Activated CD8-positive, alpha-beta memory T cell treated with anti-CD3 and anti-CD28 coated beads for 4 hours (primary cell): Measurements from ENCODE around the gene NUP155.
A peak's percentile ranks its signal among the peaks of the same experiment; 100 is the strongest.
"Not testable (repeated sequence)": the region's sequence is repeated elsewhere in the genome, so short reads cannot be mapped to it uniquely, and the experiment has no call there.

Experiments used
- DNase-seq, 2 donors: peaks; one replicate each; pipeline ENCODE4 v3.0.0-alpha.2; 2020; ENCODE audit warnings: low read depth in 2 of 2

Gene NUP155

GRCh38 chr5:37283214-37283820 is 87.6 kb downstream of the NUP155 start:
- no peak for DNase-seq

- no peak for DNase-seq
Measured at GRCh38 chr5:37275511-37275910, 95.4 kb downstream of the NUP155 start.

GRCh38 chr5:37272511-37272910 is 98.4 kb downstream of the NUP155 start:
- DNase-seq = no peak

- DNase-seq = not testable (repeated sequence)
Measured at GRCh38 chr5:37268100-37268499, 102.8 kb downstream of the NUP155 start.

- no peak for DNase-seq
Measured at GRCh38 chr5:37255774-37256358, 115.0 kb downstream of the NUP155 start.

GRCh38 chr5:37254581-37254980 is 116.3 kb downstream of the NUP155 start:
- no peak for DNase-seq

- no peak for DNase-seq
Measured at GRCh38 chr5:37251665-37252064, 119.2 kb downstream of the NUP155 start.

GRCh38 chr5:37249815-37250164 is 121.1 kb downstream of the NUP155 start:
- DNase-seq = no peak

GRCh38 chr5:37248970-37249814 is 121.7 kb downstream of the NUP155 start, which contains the start of gene CPLANE1:
TSS of gene CPLANE1 (minus strand) at chr5:37249376. CDS start at chr5:37247698, 1,678 bp downstream.
- peak; percentile 3 to 11 for DNase-seq

- DNase-seq = no peak
Measured at GRCh38 chr5:37248421-37248969, 122.4 kb downstream of the NUP155 start.

GRCh38 chr5:37247496-37247895 is 123.4 kb downstream of the NUP155 start:
- no peak for DNase-seq

GRCh38 chr5:37247036-37247435 is 123.9 kb downstream of the NUP155 start:
- no peak for DNase-seq
